HEK293 (cell line): Measurements from ENCODE around the gene RBBP7.

Experiments
- GLI4 ChIP-seq: fragments of 450-650 bp; formaldehyde crosslinking; IDR thresholded peaks from 2 replicates; pipeline ENCODE4 v1.5.1; 2016; ENCODE audit warnings: missing biosample characterization, missing genetic modification characterization
- SALL2 ChIP-seq: fragments of 450-650 bp; formaldehyde crosslinking; IDR thresholded peaks from 2 replicates; pipeline ENCODE4 v1.5.0; 2017; ENCODE audit warnings: missing biosample characterization, mild to moderate bottlenecking, missing genetic modification characterization, borderline replicate concordance
- SP3 ChIP-seq: fragments of 450-650 bp; formaldehyde crosslinking; IDR thresholded peaks from 2 replicates; pipeline ENCODE4 v1.5.1; 2016; ENCODE audit warnings: missing biosample characterization, missing genetic modification characterization
- ZNF146 ChIP-seq: fragments of 450-650 bp; formaldehyde crosslinking; IDR thresholded peaks from 2 replicates; pipeline ENCODE4 v1.5.1; 2016; ENCODE audit warnings: missing biosample characterization, missing genetic modification characterization
- ZNF23 ChIP-seq: fragments of 450-650 bp; formaldehyde crosslinking; IDR thresholded peaks from 2 replicates; pipeline ENCODE4 v1.5.1; 2016; ENCODE audit warnings: missing biosample characterization, missing genetic modification characterization, borderline replicate concordance
- ZNF48 ChIP-seq: fragments of 450-650 bp; formaldehyde crosslinking; IDR thresholded peaks from 2 replicates; pipeline ENCODE4 v1.5.1; 2016; ENCODE audit warnings: missing biosample characterization, missing genetic modification characterization
- ZNF560 ChIP-seq: fragments of 450-650 bp; formaldehyde crosslinking; IDR thresholded peaks from 2 replicates; pipeline ENCODE4 v1.5.1; 2017; ENCODE audit warnings: missing biosample characterization, missing genetic modification characterization, borderline replicate concordance
- ZNF701 ChIP-seq: fragments of 450-650 bp; formaldehyde crosslinking; IDR thresholded peaks from 2 replicates; pipeline ENCODE4 v1.5.1; 2016; ENCODE audit warnings: missing biosample characterization, missing genetic modification characterization
- TF ChIP-seq, protein P1 (sequence below): fragments of 450-650 bp; formaldehyde crosslinking; IDR thresholded peaks from 2 replicates; pipeline ENCODE4 v1.5.1; 2016; ENCODE audit warnings: missing biosample characterization, missing genetic modification characterization
- TF ChIP-seq, protein P2 (sequence below): fragments of 450-650 bp; formaldehyde crosslinking; IDR thresholded peaks from 2 replicates; pipeline ENCODE4 v1.5.1; 2016; ENCODE audit warnings: missing biosample characterization, missing genetic modification characterization

DNA sequence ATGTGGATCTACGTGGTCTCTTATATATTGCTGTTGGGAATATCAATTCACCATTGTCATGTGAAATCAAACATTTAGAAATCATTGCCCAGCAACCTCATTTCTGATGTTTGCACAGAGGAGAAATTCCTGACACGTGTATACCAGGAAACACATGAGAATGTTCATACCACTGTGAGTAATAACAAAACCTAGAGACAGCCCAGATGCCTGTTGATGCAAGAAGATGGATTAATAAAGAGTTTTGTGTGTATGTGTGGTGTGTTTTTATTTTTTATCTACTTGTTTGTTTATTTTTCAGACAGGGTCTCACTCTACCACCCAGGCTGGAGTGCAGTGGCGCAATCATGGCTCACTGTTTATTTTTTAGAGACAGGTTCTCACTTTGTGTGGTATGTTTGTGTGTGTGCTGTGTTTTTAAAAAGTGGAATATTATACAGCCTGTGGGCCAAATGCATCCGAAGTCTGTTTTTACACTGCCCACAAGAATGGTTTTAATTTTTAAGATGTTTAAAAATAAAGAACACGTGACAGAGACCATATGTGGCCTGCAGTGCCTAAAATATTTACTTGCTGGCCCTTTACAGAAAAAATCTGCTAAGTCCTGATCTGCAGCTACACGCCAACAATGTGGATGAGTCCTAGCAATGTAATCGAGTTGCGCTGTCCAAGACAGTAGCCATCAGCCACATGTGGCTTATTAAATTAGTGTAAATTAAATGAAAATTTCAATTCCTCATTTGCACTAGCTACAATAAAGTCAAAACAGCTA is 44.7 kb downstream of the RBBP7 start:
- TF ChIP-seq SP3 (tag by site-specific recombination) (no peak), ZNF48 (tag by site-specific recombination) (no peak), SALL2 (no peak), GLI4 (tag by site-specific recombination) (no peak), ZNF701 (tag by site-specific recombination) (no peak), ZNF146 (tag by site-specific recombination) (peak; percentile 19; the same call in 1 of the 2 replicates), ZNF560 (tag by site-specific recombination) (no peak), ZNF23 (tag by site-specific recombination) (no peak)
- TF ChIP-seq, protein P1, sequence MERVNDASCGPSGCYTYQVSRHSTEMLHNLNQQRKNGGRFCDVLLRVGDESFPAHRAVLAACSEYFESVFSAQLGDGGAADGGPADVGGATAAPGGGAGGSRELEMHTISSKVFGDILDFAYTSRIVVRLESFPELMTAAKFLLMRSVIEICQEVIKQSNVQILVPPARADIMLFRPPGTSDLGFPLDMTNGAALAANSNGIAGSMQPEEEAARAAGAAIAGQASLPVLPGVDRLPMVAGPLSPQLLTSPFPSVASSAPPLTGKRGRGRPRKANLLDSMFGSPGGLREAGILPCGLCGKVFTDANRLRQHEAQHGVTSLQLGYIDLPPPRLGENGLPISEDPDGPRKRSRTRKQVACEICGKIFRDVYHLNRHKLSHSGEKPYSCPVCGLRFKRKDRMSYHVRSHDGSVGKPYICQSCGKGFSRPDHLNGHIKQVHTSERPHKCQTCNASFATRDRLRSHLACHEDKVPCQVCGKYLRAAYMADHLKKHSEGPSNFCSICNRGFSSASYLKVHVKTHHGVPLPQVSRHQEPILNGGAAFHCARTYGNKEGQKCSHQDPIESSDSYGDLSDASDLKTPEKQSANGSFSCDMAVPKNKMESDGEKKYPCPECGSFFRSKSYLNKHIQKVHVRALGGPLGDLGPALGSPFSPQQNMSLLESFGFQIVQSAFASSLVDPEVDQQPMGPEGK (tag by site-specific recombination) = no peak
- TF ChIP-seq, protein P2, sequence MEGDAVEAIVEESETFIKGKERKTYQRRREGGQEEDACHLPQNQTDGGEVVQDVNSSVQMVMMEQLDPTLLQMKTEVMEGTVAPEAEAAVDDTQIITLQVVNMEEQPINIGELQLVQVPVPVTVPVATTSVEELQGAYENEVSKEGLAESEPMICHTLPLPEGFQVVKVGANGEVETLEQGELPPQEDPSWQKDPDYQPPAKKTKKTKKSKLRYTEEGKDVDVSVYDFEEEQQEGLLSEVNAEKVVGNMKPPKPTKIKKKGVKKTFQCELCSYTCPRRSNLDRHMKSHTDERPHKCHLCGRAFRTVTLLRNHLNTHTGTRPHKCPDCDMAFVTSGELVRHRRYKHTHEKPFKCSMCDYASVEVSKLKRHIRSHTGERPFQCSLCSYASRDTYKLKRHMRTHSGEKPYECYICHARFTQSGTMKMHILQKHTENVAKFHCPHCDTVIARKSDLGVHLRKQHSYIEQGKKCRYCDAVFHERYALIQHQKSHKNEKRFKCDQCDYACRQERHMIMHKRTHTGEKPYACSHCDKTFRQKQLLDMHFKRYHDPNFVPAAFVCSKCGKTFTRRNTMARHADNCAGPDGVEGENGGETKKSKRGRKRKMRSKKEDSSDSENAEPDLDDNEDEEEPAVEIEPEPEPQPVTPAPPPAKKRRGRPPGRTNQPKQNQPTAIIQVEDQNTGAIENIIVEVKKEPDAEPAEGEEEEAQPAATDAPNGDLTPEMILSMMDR (tag by site-specific recombination) = no peak
